Activated naive CD8-positive, alpha-beta T cell (primary cell): ENCODE data around the gene GPAT3.

Experiments
- H3K27ac Mint-ChIP-seq: one replicate; pipeline ENCODE4 v1.8.0; 2021; ENCODE audit warnings: mixed read lengths
- H3K27me3 Mint-ChIP-seq: one replicate; pipeline ENCODE4 v1.8.0; 2021; ENCODE audit warnings: mixed read lengths
- H3K36me3 Mint-ChIP-seq: one replicate; pipeline ENCODE4 v1.8.0; 2021; ENCODE audit warnings: mixed read lengths
- H3K4me1 Mint-ChIP-seq: one replicate; pipeline ENCODE4 v1.8.0; 2021; ENCODE audit warnings: low read depth, mixed read lengths
- H3K4me3 Mint-ChIP-seq: one replicate; pipeline ENCODE4 v1.8.0; 2021; ENCODE audit warnings: mild to moderate bottlenecking, mixed read lengths
- H3K9me3 Mint-ChIP-seq: one replicate; pipeline ENCODE4 v1.8.0; 2021; ENCODE audit warnings: low read depth, mixed read lengths

The GPAT3 gene

GRCh38 chr4:83636930-83637329 is 101.0 kb downstream of the GPAT3 start:
- Mint-ChIP-seq H3K4me1 (no peaks in the 10 kb centered on the region), H3K4me3 (no peak overlapping the region), H3K9me3 (no peaks in the 10 kb centered on the region), H3K36me3 (no peaks in the 10 kb centered on the region), H3K27me3 (peaks cover 4% of the 10 kb centered on the region), H3K27ac (no peak overlapping the region)

- Mint-ChIP-seq H3K4me3 (no peak overlapping the region), H3K36me3 (no peaks in the 10 kb centered on the region)
Measured at GRCh38 chr4:83639849-83640493, 104.1 kb downstream of the GPAT3 start.

GRCh38 chr4:83643036-83643435 is 107.1 kb downstream of the GPAT3 start:
- Mint-ChIP-seq H3K4me1 (peaks cover 2% of the 10 kb centered on the region), H3K9me3 (no peaks in the 10 kb centered on the region), H3K36me3 (no peaks in the 10 kb centered on the region), H3K4me3 (no peak overlapping the region), H3K27me3 (peaks cover 6% of the 10 kb centered on the region), H3K27ac (no peak overlapping the region)

More at GRCh38 chr4:83639849-83640493, 104.1 kb downstream of the GPAT3 start:
- Mint-ChIP-seq H3K27ac (no peak overlapping the region), H3K27me3 (peaks cover 6% of the 10 kb centered on the region), H3K4me1 (peaks cover 2% of the 10 kb centered on the region), H3K9me3 (no peaks in the 10 kb centered on the region)

- H3K9me3 Mint-ChIP-seq, result no peaks in the 10 kb centered on the region
- H3K27me3 Mint-ChIP-seq, result peaks cover 6% of the 10 kb centered on the region
- peaks cover 2% of the 10 kb centered on the region for H3K4me1 Mint-ChIP-seq
- no peak overlapping the region for H3K4me3 Mint-ChIP-seq
- H3K27ac Mint-ChIP-seq, result no peak overlapping the region
- H3K36me3 Mint-ChIP-seq, result no peaks in the 10 kb centered on the region
Measured at GRCh38 chr4:83644677-83645659, 109.1 kb downstream of the GPAT3 start.

- Mint-ChIP-seq H3K27me3 (peaks cover 6% of the 10 kb centered on the region), H3K36me3 (no peaks in the 10 kb centered on the region), H3K4me1 (peaks cover 2% of the 10 kb centered on the region), H3K9me3 (no peaks in the 10 kb centered on the region), H3K27ac (no peak overlapping the region), H3K4me3 (no peak overlapping the region)
Measured at GRCh38 chr4:83646538-83647239, 110.8 kb downstream of the GPAT3 start.

GRCh38 chr4:83651846-83652245 is 115.9 kb downstream of the GPAT3 start:
- peaks cover 5% of the 10 kb centered on the region for H3K27me3 Mint-ChIP-seq
- H3K36me3 Mint-ChIP-seq, result no peaks in the 10 kb centered on the region
- H3K27ac Mint-ChIP-seq, result no peak overlapping the region
- H3K4me1 Mint-ChIP-seq, result no peaks in the 10 kb centered on the region
- H3K4me3 Mint-ChIP-seq, result no peak overlapping the region
- H3K9me3 Mint-ChIP-seq, result no peaks in the 10 kb centered on the region
